GM21529 (cell line): ENCODE results near the gene SEZ6L.

ENCODE experiments used
- ATAC-seq: cut with Tn5 transposase; IDR thresholded peaks from one replicate; pipeline ENCODE4 v1.9.1; 2021; ENCODE audit not compliant: unreplicated experiment

Gene SEZ6L

DNA sequence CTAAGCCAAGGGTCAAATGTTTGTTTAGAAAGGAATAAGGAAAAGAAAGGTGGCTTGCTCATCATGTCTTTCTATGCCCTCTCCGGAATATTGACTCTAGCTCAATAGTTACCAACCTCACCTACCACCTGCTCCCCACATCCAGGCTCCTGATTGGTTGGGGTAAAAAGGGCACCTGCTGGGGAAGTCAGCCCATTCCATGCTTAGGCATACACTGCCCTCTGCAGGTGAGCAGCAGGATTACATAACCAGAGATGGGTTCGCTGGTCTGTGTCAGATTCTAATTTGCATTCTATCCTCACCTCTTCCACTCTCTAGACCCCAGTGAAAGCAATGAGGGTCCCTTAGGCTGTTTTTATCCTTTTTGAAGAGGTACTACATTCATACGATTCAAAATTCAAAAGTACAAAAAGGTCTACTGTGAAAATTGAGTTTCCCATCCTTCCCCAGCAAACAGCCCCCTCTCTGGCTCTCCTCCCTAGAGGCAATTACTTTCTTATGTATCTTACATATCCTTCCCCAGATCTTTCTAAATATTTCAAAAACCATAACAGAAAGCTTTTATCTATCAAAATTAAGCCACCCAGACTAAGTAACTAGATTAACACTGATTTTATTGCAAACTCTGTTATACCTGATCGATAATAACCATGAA is 161.8 kb downstream of the SEZ6L start:
- no peak for ATAC-seq

DNA sequence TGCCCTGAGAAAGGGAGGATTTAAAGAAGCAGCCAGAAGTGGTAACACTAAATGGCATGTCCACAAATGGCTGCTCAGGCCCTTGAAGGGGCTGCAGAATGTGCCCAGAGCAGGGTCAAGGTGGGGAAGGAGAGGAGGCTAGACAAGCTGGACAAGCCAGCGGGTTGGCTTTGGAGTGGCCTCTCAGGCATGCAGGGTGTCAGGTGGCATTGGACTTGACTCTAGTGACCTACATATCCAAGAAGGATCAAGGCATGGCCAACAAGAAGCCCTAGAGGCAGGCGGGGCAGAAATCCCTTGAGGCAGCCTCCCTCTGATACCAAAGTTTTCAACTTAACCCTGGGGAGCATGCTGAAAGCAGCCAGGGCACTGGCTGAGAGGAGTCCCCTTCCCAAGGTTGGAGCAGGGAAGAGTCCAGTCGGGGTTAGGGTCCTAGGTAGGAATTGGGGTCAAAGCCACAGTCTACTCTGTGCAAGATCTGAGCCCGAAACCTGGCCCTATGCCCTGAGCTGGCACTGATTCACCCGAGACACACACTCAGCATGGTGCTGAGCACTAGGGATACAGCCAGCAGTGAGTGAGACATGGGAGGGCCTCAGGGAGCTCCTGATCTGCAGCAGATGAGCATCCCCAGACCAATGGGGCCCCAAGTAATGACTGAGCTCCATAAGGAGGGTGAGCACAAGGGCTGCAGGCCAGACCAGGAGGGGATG is 164.0 kb downstream of the SEZ6L start:
- no peak for ATAC-seq

DNA sequence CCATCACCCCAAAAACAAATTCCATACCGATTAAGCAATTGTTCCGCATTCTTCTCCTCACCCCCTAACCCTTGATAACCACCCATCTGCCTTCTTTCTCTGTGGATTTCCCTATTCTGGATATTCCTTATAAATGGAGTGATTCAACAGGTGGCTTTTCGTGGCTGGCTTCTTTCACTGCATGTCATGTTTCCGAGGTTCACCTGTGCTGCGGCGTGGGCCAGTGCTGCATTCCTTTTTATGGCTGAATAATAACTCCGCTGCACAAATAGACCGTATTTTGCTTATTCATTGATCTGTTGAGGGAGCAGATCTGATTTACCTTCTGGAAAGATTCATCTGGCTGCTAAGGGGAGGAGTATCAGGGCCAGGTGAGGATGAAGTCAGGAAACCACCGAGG is 165.0 kb downstream of the SEZ6L start:
- no peak for ATAC-seq

DNA sequence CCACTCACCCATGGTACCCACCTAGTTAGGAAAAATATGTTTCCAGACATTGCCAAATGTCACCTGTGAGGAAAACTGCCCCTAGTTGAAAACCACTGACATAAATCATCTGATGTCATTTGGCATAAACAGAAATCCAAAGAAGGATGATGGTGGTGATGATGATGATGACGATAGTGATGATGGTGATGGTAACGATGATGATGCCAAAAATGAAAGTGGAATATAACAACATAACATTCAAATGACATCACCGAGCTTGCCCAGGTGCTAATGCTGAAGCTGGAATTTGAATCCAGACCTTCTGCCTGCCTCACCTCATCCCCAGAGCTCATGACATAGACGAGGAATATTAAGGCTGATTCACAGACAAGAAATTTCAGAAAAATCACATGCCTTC is 167.5 kb downstream of the SEZ6L start:
- no peak for ATAC-seq

DNA sequence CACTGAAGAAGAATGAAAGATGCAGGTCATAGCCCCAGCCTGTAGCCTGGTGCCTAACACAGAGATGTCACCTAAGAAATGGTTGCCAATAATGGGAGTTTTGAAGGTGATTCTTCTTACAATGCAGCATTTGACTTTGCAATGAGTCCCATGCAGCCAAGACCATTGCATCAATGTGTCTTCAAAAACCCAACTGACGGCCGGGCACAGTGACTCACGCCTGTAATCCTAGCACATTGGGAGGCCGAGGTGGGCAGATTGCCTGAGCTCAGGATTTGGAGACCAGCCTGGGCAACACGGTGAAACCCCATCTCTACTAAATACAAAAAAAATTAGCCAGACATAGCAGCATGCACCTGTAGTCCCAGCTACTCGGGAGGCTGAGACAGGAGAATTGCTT is 170.5 kb downstream of the SEZ6L start:
- ATAC-seq = no peak

DNA sequence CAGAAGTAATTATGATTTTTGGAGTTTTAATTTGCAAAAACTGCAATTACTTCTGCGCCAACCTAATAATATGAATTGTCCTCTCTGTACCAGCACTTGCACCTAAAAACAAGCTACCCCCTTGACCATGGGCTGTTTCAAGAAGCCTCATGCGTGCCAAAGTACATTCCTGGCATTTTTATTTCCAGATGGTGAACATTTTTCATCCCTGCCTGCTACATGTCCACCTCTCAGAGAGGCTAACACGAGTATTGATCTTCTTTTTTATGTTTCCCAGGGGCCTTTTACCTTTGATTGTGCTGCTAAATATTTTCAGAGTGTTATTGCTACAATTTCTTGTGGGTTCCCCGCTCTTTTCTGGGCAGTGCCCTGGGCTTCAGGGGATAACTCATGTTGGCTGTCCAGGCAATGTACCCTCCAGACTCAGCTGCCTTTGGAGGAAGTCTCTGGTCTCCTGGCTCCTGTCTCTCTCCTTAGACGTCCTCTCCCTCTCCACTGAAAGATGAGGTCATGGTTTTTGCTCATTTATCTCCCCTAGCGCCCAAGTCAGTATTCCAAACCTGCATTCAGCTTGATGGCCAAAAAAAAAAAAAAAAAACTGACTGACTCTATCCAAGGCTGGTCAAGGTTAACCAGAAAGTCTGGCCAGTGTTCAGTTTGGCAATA is 173.6 kb downstream of the SEZ6L start:
- ATAC-seq = no peak

DNA sequence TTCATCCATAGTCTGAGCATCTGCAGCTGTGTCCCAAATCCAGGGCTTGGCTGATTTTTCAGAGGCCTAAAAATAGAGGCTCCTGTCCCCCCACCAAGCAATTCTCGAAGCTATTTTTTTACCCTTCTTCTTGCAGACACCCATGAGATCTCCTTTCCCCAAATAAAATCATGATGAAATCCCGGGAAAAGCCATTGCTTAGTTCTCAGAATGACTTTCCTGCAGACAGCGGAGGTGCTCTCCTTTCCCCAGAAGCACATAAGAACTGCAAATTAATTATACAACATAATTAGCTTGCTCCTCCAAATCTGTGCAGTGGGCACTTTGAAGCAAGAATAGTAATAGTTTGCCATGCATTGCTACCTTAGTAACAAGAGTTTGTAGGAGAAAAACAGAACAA is 176.2 kb downstream of the SEZ6L start:
- no peak for ATAC-seq

DNA sequence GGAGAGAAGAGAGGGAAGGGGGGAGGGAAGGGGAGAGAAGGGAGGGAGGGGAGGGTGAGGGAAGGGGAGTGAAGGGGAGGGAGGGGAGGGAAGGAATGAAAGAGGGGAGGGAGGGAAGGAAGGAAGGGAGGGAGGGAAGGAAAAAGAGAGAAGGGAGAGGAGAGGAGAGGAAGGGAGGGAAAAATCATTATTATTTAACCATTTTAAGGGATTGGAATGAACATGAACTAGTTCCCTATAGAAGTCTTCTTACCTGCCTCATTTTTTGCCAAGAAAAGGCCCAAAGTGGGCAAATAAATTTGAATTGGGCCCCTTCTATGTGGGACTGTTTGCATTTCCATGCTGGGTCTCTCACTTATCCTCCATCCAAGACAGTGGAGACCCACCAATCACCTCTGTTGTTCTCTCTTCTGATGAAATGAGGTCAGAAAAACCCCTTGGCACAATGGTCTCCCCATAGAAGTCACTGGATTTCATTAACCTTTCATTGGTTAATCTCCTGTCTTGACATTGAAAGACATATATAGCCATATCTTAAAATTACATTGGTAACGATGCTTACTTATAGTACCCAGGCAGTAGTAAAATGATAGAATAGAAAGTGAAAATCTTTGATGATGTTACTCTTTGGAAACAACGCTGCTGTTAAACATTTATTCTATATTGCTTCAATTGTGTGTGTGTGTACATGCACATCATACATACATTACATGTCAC is 179.7 kb downstream of the SEZ6L start:
- no peak for ATAC-seq

DNA sequence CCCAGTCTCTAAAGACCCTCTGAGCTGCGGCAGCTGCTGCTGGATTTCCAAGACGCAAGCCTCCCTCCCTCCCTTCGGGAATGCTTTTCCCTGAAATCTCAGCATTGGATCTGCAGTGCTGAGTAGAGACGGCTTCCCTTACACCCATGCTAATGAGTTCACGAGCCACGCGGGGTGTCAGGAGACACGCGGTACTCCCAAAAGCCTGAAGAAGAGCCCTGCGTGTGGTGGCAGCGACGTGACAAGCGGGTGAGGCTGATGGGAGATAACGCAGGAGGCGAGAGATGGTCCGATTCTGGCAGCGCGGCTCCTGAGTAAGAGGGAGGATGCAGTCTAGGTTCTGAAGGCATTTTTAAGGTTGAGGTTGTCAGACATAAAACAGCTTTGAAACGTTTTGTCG is 185.4 kb downstream of the SEZ6L start:
- no peak for ATAC-seq

DNA sequence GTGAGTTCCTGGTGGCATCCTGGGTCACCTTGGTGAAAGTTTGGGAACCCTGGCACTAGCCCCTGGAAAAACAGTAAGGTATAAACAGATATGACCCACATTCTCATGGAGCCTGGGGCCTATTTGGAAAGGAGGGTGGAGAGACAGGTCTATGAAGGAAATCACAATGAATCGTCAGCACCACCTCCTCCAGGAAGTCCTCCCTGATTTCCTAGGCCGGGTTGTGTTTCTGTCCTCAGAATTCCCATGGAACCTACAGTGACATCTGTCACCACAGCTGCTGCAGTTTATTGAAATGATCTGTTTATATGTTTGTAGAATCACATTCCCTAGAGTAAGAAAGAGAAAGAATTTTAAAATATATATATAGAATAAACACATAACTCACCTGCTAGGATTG is 188.0 kb downstream of the SEZ6L start:
- ATAC-seq = no peak

DNA sequence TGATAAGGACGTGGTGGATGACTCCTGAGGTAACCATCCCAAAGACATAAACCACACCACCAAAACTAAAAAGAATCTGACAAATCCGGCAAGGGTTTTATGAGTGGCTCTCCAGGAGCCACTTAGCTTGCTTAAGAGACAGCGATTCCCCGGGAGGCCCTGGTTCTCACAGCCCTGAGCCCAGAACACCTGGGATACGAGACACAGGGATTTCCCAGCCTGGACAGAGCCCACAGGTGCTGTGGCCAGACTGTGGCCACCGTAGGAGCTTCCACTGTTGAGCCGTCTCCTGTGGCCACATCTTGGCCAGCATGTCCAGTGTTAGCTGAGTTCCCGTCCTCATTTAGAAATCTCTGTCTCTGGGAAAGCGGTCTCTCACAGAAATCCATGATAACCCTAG is 188.6 kb downstream of the SEZ6L start:
- ATAC-seq = no peak

DNA sequence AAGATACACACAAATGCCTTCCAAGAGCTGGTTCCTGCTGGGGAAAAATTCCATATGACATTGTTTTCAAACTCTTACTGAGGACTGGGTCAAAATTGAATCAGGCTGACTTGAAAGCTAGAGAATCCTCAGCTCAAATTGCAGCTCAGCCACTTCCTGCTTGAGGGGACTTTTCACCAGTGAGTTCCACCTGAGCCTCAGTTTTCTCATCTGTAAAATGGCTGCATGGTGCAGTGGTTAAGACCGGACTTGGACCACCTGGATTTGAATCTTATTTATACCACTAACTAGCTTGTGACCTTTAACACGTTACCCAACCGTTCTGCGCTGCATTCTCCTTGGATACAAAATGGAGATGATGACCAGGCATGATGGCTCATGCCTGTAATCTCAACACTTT is 189.9 kb downstream of the SEZ6L start:
- ATAC-seq = no peak

DNA sequence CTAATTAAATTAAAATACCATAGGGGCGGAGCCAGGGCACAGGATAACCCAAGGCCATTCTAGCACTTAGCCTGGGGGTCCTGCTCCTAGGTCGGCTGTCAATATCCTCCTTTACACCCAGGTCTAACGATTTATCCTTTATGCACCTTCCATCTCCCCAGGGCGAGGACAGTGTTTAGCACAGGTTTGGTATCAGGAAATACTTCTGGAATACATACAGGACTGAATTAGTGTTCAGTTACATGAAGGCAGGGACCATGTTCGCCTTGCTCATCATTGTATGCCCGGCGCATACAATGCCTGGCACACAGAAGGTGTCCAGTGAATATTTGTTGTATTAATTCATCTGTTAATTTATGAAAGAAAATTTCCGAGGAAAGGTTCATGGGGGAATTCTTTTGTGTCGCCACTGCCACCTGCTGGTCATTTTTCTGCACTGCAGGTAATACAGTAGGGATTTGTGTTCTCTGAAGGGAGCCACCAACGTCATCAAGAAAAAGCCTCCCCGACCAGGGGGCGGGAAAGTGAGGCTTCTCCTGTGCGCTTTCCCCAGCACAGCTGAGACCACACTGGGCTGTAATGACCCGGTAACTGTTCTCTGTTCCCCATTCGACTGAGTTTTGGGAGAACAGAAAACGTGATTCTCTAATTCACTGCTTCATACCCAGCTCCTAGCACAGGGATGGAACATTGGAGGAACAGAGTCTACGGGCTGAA is 191.1 kb downstream of the SEZ6L start:
- no peak for ATAC-seq

DNA sequence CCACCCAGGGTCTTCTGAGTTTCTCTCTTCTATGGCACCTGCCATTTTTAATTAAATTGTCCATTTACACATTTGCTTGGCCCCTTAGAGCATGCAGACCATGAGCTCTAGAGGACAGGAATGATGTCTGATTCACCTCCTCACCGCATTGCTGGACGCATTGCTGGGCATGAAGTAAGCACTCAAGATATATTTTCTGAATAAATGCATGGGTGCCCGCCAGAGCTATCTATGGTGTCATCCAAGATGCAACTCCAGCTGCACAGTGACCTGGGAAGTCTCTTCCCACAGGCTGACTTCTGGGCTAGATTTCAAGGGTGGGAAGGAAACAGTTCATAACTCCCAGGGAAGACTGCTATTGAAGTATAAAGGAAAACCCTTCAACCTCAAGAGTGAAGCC is 193.2 kb downstream of the SEZ6L start:
- no peak for ATAC-seq

DNA sequence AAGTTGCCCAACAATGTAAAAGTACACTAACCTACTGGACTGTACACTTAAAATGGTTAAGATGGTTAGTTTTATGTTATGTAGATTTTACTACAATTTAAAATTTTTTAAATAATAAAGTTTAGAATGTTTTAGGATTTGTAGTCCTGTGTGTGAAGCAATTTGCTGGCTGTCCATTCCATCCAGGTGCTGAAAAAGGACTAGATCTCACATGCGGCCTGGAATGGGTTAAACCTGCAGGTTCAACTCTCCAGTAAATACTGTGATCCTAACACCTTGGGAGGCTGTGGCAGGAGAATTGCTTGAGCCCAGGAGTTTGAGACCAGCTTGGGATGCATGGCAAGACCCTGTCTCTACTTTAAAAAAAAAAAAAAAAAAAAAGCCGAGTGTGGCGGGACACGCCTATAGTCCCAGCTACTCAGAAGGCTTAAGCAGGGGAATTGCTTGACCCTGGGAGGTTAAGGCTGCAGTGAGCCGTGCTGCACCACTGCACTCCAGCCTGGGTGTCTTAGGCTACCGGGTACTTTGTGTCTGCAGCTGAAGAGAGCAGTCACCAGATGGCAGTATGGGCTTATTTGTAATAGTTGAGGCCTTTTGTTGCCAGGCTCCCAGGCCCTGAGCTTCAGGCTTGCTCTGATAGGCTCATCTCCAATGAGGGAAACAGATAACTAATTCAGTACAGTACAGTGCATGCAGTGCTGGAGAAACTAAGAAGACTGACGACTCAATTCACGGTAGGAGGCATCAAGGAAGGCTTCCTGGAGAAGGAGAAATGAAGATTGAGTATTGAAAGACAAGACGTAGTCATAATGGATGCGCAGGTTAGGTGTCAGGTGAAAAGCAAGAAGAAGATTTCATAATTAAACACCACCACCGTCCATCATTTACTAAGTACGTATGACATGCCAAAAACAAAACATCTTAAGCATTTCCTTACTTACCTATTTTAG is 195.1 kb downstream of the SEZ6L start:
- ATAC-seq = no peak

DNA sequence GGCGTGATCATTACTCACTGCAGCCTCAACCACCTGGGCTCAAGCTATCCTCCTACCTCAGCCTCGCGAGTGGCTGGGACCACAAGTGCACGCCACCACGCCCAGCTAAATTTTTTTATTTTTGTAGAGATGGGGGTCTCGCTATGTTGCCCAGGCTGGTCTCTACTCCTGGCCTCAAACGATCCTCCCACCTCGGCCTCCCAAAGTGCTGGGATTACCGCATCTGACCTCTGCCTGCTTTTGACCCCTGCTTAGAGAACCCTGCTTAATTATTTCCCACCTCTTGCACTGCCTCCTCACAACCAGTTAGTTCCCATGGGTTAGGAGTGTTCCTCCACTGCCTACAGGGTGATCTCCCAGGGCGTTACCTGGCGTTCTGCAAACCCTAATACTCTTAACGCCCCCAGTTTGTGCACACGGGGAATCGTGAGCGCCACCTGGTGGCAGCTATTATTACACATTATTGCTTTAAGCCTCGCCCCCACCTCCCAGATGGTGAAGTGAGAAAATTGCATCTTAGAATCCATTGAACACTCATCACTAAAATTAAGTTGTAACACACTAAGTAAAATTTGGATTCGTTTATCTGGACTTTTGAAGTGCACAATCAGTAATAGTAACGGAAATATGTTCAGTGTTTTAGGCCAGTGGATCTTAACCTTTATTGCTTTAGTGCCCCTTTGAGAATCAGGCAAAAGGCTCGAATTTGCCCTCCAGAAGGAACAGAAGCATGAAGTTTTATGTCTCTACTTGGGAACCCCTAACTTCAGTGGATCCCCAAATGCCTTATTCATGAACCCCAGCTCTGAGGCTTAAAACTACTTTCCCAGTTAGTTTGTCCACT is 198.4 kb downstream of the SEZ6L start:
- no peak for ATAC-seq

DNA sequence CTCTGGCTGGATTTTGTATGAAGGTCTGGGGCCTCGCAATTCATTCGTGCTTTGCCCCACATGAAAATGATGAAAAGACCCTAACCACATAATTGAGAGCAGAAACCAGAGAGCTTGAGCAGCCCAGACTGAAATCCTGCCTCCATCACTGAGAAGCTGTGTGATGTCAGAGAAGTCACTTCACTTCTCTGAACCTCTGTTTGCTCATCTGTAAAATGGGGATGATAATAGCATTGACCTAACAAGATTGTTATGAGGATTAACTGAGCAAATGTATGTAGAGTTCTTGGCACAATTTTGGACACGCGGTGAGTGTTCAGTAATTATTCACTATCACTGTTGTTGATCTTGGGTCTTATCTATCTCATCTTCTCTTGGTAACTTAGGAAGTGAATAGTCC is 203.6 kb downstream of the SEZ6L start:
- no peak for ATAC-seq

DNA sequence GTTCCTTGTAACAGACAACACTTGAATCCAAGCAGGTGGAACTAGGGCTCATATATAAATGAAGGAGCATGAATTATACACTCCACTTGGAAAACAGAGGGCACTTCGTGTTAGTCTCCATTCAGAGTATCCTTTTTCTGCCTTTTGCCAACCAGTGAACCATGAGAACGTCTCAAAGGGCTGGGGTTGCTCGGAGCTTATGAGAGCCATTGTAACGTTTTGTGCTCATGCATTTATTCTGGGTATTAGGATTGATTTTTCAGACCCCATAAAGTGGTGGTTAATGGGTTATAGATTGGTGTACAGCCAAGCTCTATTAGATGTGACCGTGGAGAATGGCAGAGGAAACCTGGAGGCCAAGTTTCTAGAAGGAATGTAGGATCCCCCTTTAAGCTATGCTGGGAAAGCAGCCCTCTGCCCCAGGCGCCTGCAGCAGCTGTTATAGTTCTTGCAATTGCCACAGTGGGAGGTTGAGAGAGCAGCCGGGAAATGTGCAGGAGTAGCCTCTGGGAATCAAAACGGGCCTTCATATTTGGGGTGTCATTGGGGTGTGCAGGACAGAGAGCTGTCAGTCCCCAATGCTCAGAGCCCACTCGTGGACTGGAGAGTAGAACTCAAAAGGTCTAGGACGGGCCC is 205.2 kb downstream of the SEZ6L start:
- ATAC-seq = no peak
